Nephron (organoid): ENCODE results near the gene APPL2.
A peak's percentile ranks its signal among the peaks of the same experiment; 100 is the strongest.

Experiments used
- H3K27ac Mint-ChIP-seq, 3 experiments: 2 replicates each; pipeline ENCODE4 v1.8.0; 2020; ENCODE audit warnings: mixed read lengths in 3 of 3, mild to moderate bottlenecking in 2 of 3, moderate library complexity in 1 of 3
- H3K27me3 Mint-ChIP-seq: 2 replicates; pipeline ENCODE4 v1.8.0; 2021; ENCODE audit warnings: low read depth, mild to moderate bottlenecking, moderate library complexity, mixed read lengths
- H3K36me3 Mint-ChIP-seq: 2 replicates; pipeline ENCODE4 v1.8.0; 2020; ENCODE audit warnings: low read depth, mixed read lengths
- H3K4me1 Mint-ChIP-seq: 2 replicates; pipeline ENCODE4 v1.8.0; 2020; ENCODE audit warnings: mixed read lengths
- H3K4me3 Mint-ChIP-seq, 3 experiments: 2 replicates each; pipeline ENCODE4 v1.8.0; 2020; ENCODE audit warnings: mild to moderate bottlenecking in 3 of 3, mixed read lengths in 3 of 3, moderate library complexity in 2 of 3
- H3K9me3 Mint-ChIP-seq: 2 replicates; pipeline ENCODE4 v1.8.0; 2020; ENCODE audit warnings: mixed read lengths
- TF ChIP-seq, protein P1 (sequence below), 3 experiments: fragments of 200-600 bp; sonication (generic); IDR thresholded peaks; one replicate each; pipeline ENCODE4 v1.5.0; 2021; ENCODE audit warnings: antibody characterized with exemption in 3 of 3; ENCODE audit not compliant: unreplicated experiment in 3 of 3

The APPL2 gene

GRCh38 chr12:105278043-105278697 is 42.2 kb upstream of the APPL2 start:
- H3K9me3 Mint-ChIP-seq: peaks cover 2% of the 10 kb centered on the region

DNA sequence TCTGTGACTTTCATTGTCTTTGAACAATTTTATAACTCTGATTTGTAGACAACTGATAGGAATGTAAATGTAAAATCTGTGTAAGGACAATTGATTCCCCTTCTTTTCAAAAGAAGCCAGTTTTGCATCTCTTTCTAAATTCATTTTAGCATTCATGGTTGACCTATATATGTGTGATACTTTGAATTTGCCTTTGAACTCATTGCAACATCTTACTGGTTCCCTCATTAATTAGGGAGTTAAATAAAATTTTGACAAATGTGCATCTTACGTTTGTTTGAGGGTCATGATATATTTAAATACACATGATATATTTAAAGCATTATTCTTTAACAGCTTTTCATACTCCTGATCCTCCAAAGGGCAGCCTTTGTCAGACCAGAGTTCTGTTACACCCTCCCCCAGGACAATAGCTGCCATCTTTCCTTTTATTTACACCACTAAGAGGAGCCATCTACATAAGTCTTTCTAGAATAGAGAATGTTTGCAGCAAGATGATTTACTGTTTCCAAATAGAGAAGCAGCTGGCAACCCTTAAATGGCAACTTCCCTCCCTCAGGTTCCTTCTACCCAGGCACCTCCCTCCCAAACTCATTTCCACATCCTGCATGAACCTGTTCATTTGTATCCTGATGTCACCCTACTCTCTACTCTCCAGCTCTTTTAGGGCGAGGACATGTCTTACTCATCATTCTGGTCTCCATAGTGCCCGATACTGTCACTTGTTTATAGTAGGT is 40.2 kb upstream of the APPL2 start:
- H3K4me1 Mint-ChIP-seq: no peaks in the 10 kb centered on the region
- no peak overlapping the region for H3K4me3 Mint-ChIP-seq
- no peaks in the 10 kb centered on the region for H3K27me3 Mint-ChIP-seq
- TF ChIP-seq, protein P1, sequence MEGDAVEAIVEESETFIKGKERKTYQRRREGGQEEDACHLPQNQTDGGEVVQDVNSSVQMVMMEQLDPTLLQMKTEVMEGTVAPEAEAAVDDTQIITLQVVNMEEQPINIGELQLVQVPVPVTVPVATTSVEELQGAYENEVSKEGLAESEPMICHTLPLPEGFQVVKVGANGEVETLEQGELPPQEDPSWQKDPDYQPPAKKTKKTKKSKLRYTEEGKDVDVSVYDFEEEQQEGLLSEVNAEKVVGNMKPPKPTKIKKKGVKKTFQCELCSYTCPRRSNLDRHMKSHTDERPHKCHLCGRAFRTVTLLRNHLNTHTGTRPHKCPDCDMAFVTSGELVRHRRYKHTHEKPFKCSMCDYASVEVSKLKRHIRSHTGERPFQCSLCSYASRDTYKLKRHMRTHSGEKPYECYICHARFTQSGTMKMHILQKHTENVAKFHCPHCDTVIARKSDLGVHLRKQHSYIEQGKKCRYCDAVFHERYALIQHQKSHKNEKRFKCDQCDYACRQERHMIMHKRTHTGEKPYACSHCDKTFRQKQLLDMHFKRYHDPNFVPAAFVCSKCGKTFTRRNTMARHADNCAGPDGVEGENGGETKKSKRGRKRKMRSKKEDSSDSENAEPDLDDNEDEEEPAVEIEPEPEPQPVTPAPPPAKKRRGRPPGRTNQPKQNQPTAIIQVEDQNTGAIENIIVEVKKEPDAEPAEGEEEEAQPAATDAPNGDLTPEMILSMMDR (IDR thresholded peaks at IDR 0.05; ENCODE audit: unreplicated experiment in 3 of 3): no peak
- no peak overlapping the region for H3K27ac Mint-ChIP-seq
- H3K9me3 Mint-ChIP-seq: peaks cover 2% of the 10 kb centered on the region
- no peaks in the 10 kb centered on the region for H3K36me3 Mint-ChIP-seq

More at GRCh38 chr12:105278043-105278697, 42.2 kb upstream of the APPL2 start:
- TF ChIP-seq, protein P1 (IDR thresholded peaks at IDR 0.05; ENCODE audit: unreplicated experiment in 3 of 3): peak in 1 of 3 experiments; percentile 9
- H3K4me3 Mint-ChIP-seq: no peak overlapping the region
- H3K36me3 Mint-ChIP-seq: no peaks in the 10 kb centered on the region
- H3K4me1 Mint-ChIP-seq: no peaks in the 10 kb centered on the region
- no peaks in the 10 kb centered on the region for H3K27me3 Mint-ChIP-seq
- H3K27ac Mint-ChIP-seq: no peak overlapping the region

GRCh38 chr12:105274571-105274970 is 38.6 kb upstream of the APPL2 start:
- Mint-ChIP-seq H3K36me3 (no peaks in the 10 kb centered on the region), H3K4me3 (no peak overlapping the region), H3K9me3 (peaks cover 2% of the 10 kb centered on the region), H3K4me1 (no peaks in the 10 kb centered on the region), H3K27me3 (no peaks in the 10 kb centered on the region), H3K27ac (no peak overlapping the region)
- TF ChIP-seq, protein P1 (IDR thresholded peaks at IDR 0.05; ENCODE audit: unreplicated experiment in 3 of 3): no peak

DNA sequence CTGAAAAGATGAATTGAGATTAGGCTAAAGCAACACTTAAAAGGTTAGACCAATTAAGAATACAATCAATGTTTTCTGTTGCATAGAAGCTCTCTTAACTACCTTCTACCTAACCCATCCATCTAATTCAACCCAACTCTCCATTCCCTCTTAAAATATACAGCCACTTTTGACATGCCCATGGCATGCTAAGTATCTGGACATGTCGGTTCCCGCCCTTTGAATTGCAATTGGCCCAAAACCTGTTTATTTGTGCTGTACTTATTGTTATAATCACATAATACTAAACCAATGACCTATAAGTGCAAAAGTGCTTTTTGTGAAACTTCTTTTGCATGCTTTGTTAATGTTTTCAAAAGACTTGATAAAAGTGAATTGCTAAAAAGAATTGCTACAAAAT is 37.6 kb upstream of the APPL2 start:
- no peaks in the 10 kb centered on the region for H3K36me3 Mint-ChIP-seq
- no peaks in the 10 kb centered on the region for H3K4me1 Mint-ChIP-seq
- peaks cover 2% of the 10 kb centered on the region for H3K9me3 Mint-ChIP-seq
- H3K27me3 Mint-ChIP-seq: no peaks in the 10 kb centered on the region
- TF ChIP-seq, protein P1 (IDR thresholded peaks at IDR 0.05; ENCODE audit: unreplicated experiment in 3 of 3): no peak
- no peak overlapping the region for H3K4me3 Mint-ChIP-seq
- no peak overlapping the region for H3K27ac Mint-ChIP-seq

- no peak overlapping the region for H3K27ac Mint-ChIP-seq
Observed at GRCh38 chr12:105272814-105273416, 36.9 kb upstream of the APPL2 start.

More at GRCh38 chr12:105272814-105273416, 36.9 kb upstream of the APPL2 start:
- Mint-ChIP-seq H3K4me3 (no peak overlapping the region), H3K27me3 (peaks cover 3% of the 10 kb centered on the region), H3K4me1 (no peaks in the 10 kb centered on the region), H3K36me3 (no peaks in the 10 kb centered on the region), H3K9me3 (peaks cover 2% of the 10 kb centered on the region)
- TF ChIP-seq, protein P1 (IDR thresholded peaks at IDR 0.05; ENCODE audit: unreplicated experiment in 3 of 3): no peak
